GM12891 (cell line): ENCODE results near the gene ALG11.
A peak's percentile ranks its signal among the peaks of the same experiment; 100 is the strongest.

Experiments
- DNase-seq: peaks from one replicate; pipeline ENCODE4 v3.0.0; 2011; ENCODE audit warnings: low spot score; ENCODE audit not compliant: insufficient read length
- FAIRE-seq: peaks from 2 replicates; lab custom pipeline; 2011; peaks lifted over from hg19 to GRCh38; lab: Jason Lieb, UNC
- PAX5 ChIP-seq: IDR thresholded peaks from 2 replicates; pipeline ENCODE4 v1.6.1; 2011; ENCODE audit warnings: low read length, moderate library complexity, mild to moderate bottlenecking; ENCODE audit not compliant: insufficient read depth, severe bottlenecking
- POLR2A ChIP-seq: IDR thresholded peaks from 2 replicates; pipeline ENCODE4 v1.6.1; 2011; ENCODE audit warnings: low read depth, low read length, control low read depth
- POLR2AphosphoS5 ChIP-seq: IDR thresholded peaks from 2 replicates; pipeline ENCODE4 v1.6.1; 2011; ENCODE audit warnings: low read depth, low read length, control low read depth
- POU2F2 ChIP-seq: IDR thresholded peaks from 2 replicates; pipeline ENCODE4 v1.6.1; 2011; ENCODE audit warnings: low read depth, mild to moderate bottlenecking, control low read depth, low read length, moderate library complexity
- SPI1 ChIP-seq: IDR thresholded peaks from 2 replicates; pipeline ENCODE4 v1.6.1; 2011; ENCODE audit warnings: low read depth, low read length, control low read depth
- TAF1 ChIP-seq: IDR thresholded peaks from 2 replicates; pipeline ENCODE4 v1.6.1; 2011; ENCODE audit warnings: low read depth, low read length, control low read depth

ALG11 gene

DNA sequence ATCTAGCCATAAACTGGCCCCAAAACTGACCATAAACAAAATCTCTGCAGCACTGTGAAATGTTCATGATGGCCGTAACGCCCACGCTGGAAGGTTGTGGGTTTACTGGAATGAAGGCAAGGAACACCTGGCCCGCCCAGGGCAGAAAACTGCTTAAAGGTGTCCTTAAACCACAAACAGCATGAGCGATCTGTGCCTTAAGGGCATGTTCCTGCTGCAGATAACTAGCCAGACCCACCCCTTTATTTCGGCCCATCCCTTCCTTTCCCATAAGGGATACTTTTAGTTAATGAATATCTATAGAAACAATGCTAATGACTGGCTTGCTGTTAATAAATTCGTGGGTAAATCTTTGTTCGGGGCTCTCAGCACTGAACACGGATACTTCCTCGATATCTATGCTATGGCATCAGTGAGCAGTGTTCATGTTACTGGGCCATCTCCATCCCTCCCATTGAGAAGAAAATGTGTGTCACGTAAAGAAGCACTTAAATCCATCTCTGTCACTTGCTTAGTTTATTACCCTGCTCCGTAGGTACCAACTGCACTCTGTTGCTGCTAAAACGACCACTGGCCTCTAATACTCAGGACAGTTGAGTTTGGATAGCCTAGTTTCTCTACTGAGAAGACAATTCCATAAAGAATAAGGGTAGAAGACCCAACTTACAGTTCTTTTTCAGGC, 6.2 kb upstream of the ALG11 start:
- DNase-seq (no peak), FAIRE-seq (no peak)
- TF ChIP-seq POU2F2 (no peak), TAF1 (no peak), POLR2AphosphoS5 (no peak), POLR2A (no peak), PAX5 (no peak), SPI1 (no peak)

DNA sequence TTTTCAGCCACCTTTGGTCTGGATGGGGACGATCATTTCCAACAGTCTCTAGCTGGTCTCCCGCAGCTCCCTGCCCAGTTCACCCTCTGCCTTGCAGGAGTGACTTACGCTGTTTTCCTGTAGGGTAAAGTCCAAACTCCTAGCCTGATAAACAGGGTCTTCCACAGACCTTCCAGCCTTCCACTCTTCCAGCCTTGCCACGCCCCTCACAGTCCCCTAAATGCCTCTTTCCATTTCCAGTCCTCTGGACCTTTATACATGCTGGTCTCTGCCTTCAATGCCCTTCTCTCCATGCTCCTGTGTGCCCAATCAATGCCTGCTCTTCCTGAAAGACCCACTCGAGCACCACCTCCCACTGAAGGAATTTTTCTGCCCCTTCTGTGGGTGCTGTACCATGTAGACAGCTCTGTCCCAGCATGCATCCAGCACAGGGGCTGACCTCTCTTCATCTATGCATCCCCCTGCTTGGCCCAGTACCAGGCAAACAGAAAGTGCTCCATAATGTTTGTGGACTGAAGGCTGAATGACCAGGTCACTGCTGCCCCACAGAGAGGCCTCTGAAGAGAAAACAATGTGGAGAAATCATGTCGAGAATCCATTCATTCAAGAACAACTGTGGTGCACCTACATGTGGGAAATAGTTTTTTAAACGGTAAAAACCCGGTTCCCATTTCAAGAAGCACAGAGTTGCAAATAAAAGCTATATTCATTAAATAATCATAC, 5.5 kb upstream of the ALG11 start:
- DNase-seq (no peak), FAIRE-seq (no peak)
- TF ChIP-seq TAF1 (no peak), PAX5 (no peak), SPI1 (no peak), POU2F2 (no peak), POLR2AphosphoS5 (no peak), POLR2A (no peak)

- no peak for TF ChIP-seq PAX5
- TF ChIP-seq POU2F2: no peak
- no peak for TF ChIP-seq POLR2AphosphoS5
- TF ChIP-seq POLR2A: no peak
- TF ChIP-seq TAF1: no peak
- TF ChIP-seq SPI1: no peak
- DNase-seq (no peak), FAIRE-seq (no peak)
Observed at GRCh38 chr13:52009946-52010345, 2.3 kb upstream of the ALG11 start.

- no peak for FAIRE-seq
- TF ChIP-seq POLR2A: no peak
- no peak for TF ChIP-seq TAF1
- no peak for TF ChIP-seq POU2F2
- TF ChIP-seq PAX5: no peak
- TF ChIP-seq POLR2AphosphoS5: no peak
- TF ChIP-seq SPI1: no peak
- DNase-seq: peak; percentile 12
Observed at GRCh38 chr13:52010890-52011631, 1.1 kb upstream of the ALG11 start, which contains the start of gene ATP7B. Gene ATP7B, minus strand, starts transcription at chr13:52011450. Its CDS starts 113 bp downstream, at chr13:52011337.

DNA sequence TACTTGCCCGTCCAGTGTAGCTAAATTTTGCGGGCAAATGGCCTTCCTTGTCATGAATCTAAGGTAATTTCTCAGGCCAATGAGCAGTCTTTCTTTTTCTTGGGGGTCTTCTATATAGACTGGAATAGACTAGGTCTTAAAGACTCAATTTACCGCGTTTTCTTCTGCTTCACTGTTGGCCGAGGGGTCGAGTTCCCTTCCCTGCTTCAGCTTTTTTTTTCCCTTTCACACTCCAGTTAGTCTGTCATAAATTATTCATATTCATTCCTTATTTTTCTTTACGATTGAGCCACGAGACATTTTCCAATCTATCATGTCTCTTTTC, 276 bp downstream of the ALG11 start:
- TF ChIP-seq PAX5 (no peak), POU2F2 (no peak), TAF1 (no peak), SPI1 (no peak), POLR2AphosphoS5 (no peak), POLR2A (no peak)
- FAIRE-seq (no peak), DNase-seq (no peak)

- DNase-seq (no peak), FAIRE-seq (no peak)
- TF ChIP-seq POU2F2 (no peak), POLR2A (no peak), SPI1 (no peak), TAF1 (no peak), POLR2AphosphoS5 (no peak), PAX5 (no peak)
Observed at GRCh38 chr13:52016296-52016695, 4.1 kb downstream of the ALG11 start.

- FAIRE-seq (no peak), DNase-seq (no peak)
- TF ChIP-seq SPI1 (no peak), TAF1 (no peak), PAX5 (no peak), POLR2AphosphoS5 (no peak), POLR2A (no peak), POU2F2 (no peak)
Observed at GRCh38 chr13:52020191-52020590, 8.0 kb downstream of the ALG11 start.

- DNase-seq (no peak), FAIRE-seq (no peak)
- TF ChIP-seq POLR2AphosphoS5 (no peak), SPI1 (no peak), TAF1 (no peak)
Observed at GRCh38 chr13:52022356-52022755, 10.2 kb downstream of the ALG11 start.

GRCh38 chr13:52024481-52024880, 12.3 kb downstream of the ALG11 start, which contains the start of gene UTP14C:
Gene UTP14C, plus strand, starts transcription at chr13:52024691. Its CDS starts 4,114 bp downstream, at chr13:52028805.
- DNase-seq (no peak), FAIRE-seq (no peak)
- no peak for TF ChIP-seq POLR2AphosphoS5
